ENCODE measurements around the gene ANKRD18B. TPM values are rescaled to one million over a fixed set of nuclear protein-coding genes. Genes with fewer than 3 reads are reported as not detected.
"Not testable (repeated sequence)": the region's sequence is repeated elsewhere in the genome, so short reads cannot be mapped to it uniquely, and the experiment has no call there.

ANKRD18B gene
- total RNA-seq (1 to 10 TPM in 1 of 7 donors, under 1 TPM in 1, not detected in 5; 0.56 to 2.8 TPM), polyA plus RNA-seq (under 1 TPM in 1 of 2 donors, not detected in 1; 0.35 TPM)
- long read RNA-seq, donor 1, result 0 reads
- long read RNA-seq, donor 2, result 0 reads
- long read RNA-seq, donor 3, result 0 reads

- H3K9me3 ChIP-seq; H3K36me3 ChIP-seq; DNase-seq; H3K27ac ChIP-seq; intact Hi-C loops (cut with DNase I); H3K27me3 ChIP-seq; H3K4me1 ChIP-seq (ENCODE audit: insufficient read depth): not testable (repeated sequence)
- H3K4me3 ChIP-seq, result peak within 1 kb of the TSS; percentile 2
- 2 to 4% (median 4%) methylated on average over 26 to 73 of the region's 73 CpGs for WGBS, 3 donors
Observed at GRCh38 chr9:33523397-33524305, at the start of gene ANKRD18B. TSS of gene ANKRD18B (plus strand) at chr9:33524251. CDS start at chr9:33524490, 239 bp downstream.

DNA sequence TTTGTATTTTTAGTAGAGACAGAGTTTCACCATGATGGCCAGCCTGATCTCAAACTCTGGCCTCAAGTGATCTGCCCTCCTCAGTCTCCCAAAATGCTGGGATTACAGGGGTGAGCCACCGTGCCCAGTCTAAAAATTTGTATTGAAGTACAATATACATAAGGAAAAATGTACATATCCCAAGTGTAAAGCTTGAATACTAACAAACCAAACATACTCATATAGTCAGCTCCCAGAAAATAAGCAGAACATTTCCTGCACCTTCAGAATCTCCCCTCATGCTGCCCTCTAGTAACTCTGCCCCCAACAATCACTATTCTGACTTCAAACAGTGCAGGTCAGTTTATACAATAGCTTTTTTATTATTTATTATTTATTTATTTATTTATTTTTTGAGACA is 48.7 kb upstream of the ANKRD18B start:
- no peaks in the 10 kb centered on the region for H3K27me3 ChIP-seq
- no peaks in the 10 kb centered on the region for H3K9me3 ChIP-seq
- intact Hi-C loops (cut with DNase I), result no loop called here
- no peak overlapping the region for H3K27ac ChIP-seq
- 85 to 91% (median 89%) methylated on average over 1 of the region's 1 CpG for WGBS, 3 donors
- no peak overlapping the region for H3K4me3 ChIP-seq
- no peaks in the 10 kb centered on the region for H3K36me3 ChIP-seq
- TF ChIP-seq EP300 (IDR thresholded peaks at IDR 0.05) (no peak), POLR2A (IDR thresholded peaks at IDR 0.05) (no peak)
- TF ChIP-seq, protein P1, sequence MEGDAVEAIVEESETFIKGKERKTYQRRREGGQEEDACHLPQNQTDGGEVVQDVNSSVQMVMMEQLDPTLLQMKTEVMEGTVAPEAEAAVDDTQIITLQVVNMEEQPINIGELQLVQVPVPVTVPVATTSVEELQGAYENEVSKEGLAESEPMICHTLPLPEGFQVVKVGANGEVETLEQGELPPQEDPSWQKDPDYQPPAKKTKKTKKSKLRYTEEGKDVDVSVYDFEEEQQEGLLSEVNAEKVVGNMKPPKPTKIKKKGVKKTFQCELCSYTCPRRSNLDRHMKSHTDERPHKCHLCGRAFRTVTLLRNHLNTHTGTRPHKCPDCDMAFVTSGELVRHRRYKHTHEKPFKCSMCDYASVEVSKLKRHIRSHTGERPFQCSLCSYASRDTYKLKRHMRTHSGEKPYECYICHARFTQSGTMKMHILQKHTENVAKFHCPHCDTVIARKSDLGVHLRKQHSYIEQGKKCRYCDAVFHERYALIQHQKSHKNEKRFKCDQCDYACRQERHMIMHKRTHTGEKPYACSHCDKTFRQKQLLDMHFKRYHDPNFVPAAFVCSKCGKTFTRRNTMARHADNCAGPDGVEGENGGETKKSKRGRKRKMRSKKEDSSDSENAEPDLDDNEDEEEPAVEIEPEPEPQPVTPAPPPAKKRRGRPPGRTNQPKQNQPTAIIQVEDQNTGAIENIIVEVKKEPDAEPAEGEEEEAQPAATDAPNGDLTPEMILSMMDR (IDR thresholded peaks at IDR 0.05), result no peak
- peaks cover 7% of the 10 kb centered on the region for H3K4me1 ChIP-seq (ENCODE audit: insufficient read depth)
- DNase-seq, result peak in 1 of 5 donors; percentile 7

GRCh38 chr9:33476503-33476902 is 47.5 kb upstream of the ANKRD18B start:
- no peaks in the 10 kb centered on the region for H3K36me3 ChIP-seq
- WGBS, 3 donors, result 79 to 86% (median 83%) methylated on average over 10 of the region's 10 CpGs
- H3K9me3 ChIP-seq, result no peaks in the 10 kb centered on the region
- H3K27me3 ChIP-seq, result no peaks in the 10 kb centered on the region
- intact Hi-C loops (cut with DNase I), result no loop called here
- H3K4me3 ChIP-seq, result no peak overlapping the region
- no peak overlapping the region for H3K27ac ChIP-seq
- TF ChIP-seq EP300 (IDR thresholded peaks at IDR 0.05), result no peak
- TF ChIP-seq, protein P1 (IDR thresholded peaks at IDR 0.05), result no peak
- TF ChIP-seq POLR2A (IDR thresholded peaks at IDR 0.05), result no peak
- peak in 2 of 5 donors; percentile 4 to 13 for DNase-seq
- peaks cover 7% of the 10 kb centered on the region for H3K4me1 ChIP-seq (ENCODE audit: insufficient read depth)

DNA sequence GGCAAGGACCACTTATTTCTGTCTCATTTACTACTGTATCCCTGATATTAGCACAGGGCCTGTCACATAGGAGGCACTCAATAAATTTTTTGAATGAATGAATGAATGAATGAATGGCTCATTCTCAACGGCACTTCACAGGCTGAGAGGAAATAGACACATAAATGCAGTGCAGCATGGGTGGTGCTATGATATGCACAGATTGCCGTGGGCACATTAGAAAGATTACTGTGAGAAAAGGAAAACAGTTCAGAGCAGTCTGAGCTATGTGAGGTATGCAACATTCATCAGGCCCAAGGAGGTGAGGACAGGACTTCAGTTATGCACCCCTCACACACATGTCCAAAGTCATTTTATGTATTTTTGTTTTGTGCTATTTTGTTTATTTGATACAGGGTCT is 43.9 kb upstream of the ANKRD18B start:
- DNase-seq, result no peak
- intact Hi-C loops (cut with DNase I), result no loop called here
- H3K36me3 ChIP-seq, result no peaks in the 10 kb centered on the region
- TF ChIP-seq EP300 (IDR thresholded peaks at IDR 0.05), result no peak
- no peak for TF ChIP-seq POLR2A (IDR thresholded peaks at IDR 0.05)
- TF ChIP-seq, protein P1 (IDR thresholded peaks at IDR 0.05), result no peak
- 48 to 68% (median 50%) methylated on average over 2 of the region's 2 CpGs for WGBS, 3 donors
- H3K27ac ChIP-seq, result no peak overlapping the region
- no peaks in the 10 kb centered on the region for H3K27me3 ChIP-seq
- no peak overlapping the region for H3K4me3 ChIP-seq
- no peaks in the 10 kb centered on the region for H3K4me1 ChIP-seq (ENCODE audit: insufficient read depth)
- no peaks in the 10 kb centered on the region for H3K9me3 ChIP-seq

- H3K27me3 ChIP-seq, result no peaks in the 10 kb centered on the region
- H3K4me3 ChIP-seq, result no peak overlapping the region
- H3K4me1 ChIP-seq (ENCODE audit: insufficient read depth), result no peaks in the 10 kb centered on the region
- H3K27ac ChIP-seq, result no peak overlapping the region
- H3K36me3 ChIP-seq, result no peaks in the 10 kb centered on the region
- 93 to 95% (median 94%) methylated on average over 6 of the region's 6 CpGs for WGBS, 3 donors
- intact Hi-C loops (cut with DNase I), result no loop called here
- TF ChIP-seq POLR2A (IDR thresholded peaks at IDR 0.05), result no peak
- DNase-seq, result peak in 1 of 5 donors; percentile 14
- no peaks in the 10 kb centered on the region for H3K9me3 ChIP-seq
Observed at GRCh38 chr9:33480976-33481375, 43.1 kb upstream of the ANKRD18B start.

- H3K27me3 ChIP-seq; H3K9me3 ChIP-seq; DNase-seq; H3K4me1 ChIP-seq (ENCODE audit: insufficient read depth); H3K4me3 ChIP-seq; H3K36me3 ChIP-seq; intact Hi-C loops (cut with DNase I); H3K27ac ChIP-seq: not testable (repeated sequence)
Observed at GRCh38 chr9:33485312-33485711, 38.7 kb upstream of the ANKRD18B start.

Data from ovary (tissue), 10 donors.